Keratinocyte (primary cell): ENCODE measurements around the gene RDH5. TPM values are rescaled to one million over a fixed set of nuclear protein-coding genes. Genes with fewer than 3 reads are reported as not detected.

ENCODE experiments used
- DNase-seq: peaks from one replicate; pipeline ENCODE4 v3.0.0-alpha.2; 2011; ENCODE audit warnings: low read depth, missing footprints, low spot score
- FAIRE-seq: peaks from 2 replicates; lab custom pipeline; 2011; peaks lifted over from hg19 to GRCh38; lab: Jason Lieb, UNC
- H2AFZ ChIP-seq: 2 replicates; pipeline ENCODE4 v1.6.0; 2012; ENCODE audit warnings: low read length, control low read depth, inconsistent platforms; ENCODE audit not compliant: control insufficient read depth
- H3K27ac ChIP-seq: 2 replicates; pipeline ENCODE4 v1.5.1; 2011; ENCODE audit warnings: low read length; ENCODE audit not compliant: control insufficient read depth, insufficient read depth
- H3K27me3 ChIP-seq: 3 replicates; pipeline ENCODE4 v1.6.0; 2011; ENCODE audit warnings: low read length; ENCODE audit not compliant: control insufficient read depth, insufficient read depth; ENCODE audit errors: extremely low read depth
- H3K36me3 ChIP-seq, 2 experiments: 2 replicates in 1 of 2; 3 replicates in 1 of 2; pipeline ENCODE4 v1.5.1; 2011; ENCODE audit warnings: low read length in 2 of 2, mild to moderate bottlenecking in 1 of 2; ENCODE audit not compliant: control insufficient read depth in 2 of 2, insufficient read depth in 2 of 2; ENCODE audit errors: extremely low read depth in 1 of 2
- H3K4me1 ChIP-seq: 3 replicates; pipeline ENCODE4 v1.5.1; 2011; ENCODE audit warnings: low read length; ENCODE audit not compliant: control insufficient read depth, insufficient read depth; ENCODE audit errors: extremely low read depth
- H3K4me2 ChIP-seq: 3 replicates; pipeline ENCODE4 v1.6.0; 2011; ENCODE audit warnings: low read depth, low read length; ENCODE audit not compliant: control insufficient read depth, insufficient read depth; ENCODE audit errors: extremely low read depth
- H3K4me3 ChIP-seq, 3 experiments: fragments of 200-600 bp in 1 of 3; sonication (generic) in 1 of 3; 2 replicates in 2 of 3; 3 replicates in 1 of 3; pipeline ENCODE4 v1.5.1; 2011 to 2016; ENCODE audit warnings: low read length in 3 of 3, mild to moderate bottlenecking in 3 of 3, control low read depth in 2 of 3, inconsistent platforms in 1 of 3, low read depth in 1 of 3, mixed read lengths in 1 of 3, mixed run types in 1 of 3, moderate library complexity in 1 of 3; ENCODE audit not compliant: control insufficient read depth in 2 of 3, insufficient read depth in 2 of 3; ENCODE audit errors: extremely low read depth in 1 of 3
- H3K79me2 ChIP-seq: 2 replicates; pipeline ENCODE4 v1.6.0; 2012; ENCODE audit warnings: low read length; ENCODE audit not compliant: control insufficient read depth, insufficient read depth
- H3K9ac ChIP-seq: 3 replicates; pipeline ENCODE4 v1.6.0; 2011; ENCODE audit warnings: low read length; ENCODE audit not compliant: control insufficient read depth, insufficient read depth; ENCODE audit errors: extremely low read depth
- H3K9me1 ChIP-seq: 3 replicates; pipeline ENCODE4 v1.6.0; 2011; ENCODE audit warnings: low read length; ENCODE audit not compliant: control insufficient read depth, insufficient read depth; ENCODE audit errors: extremely low read depth
- H3K9me3 ChIP-seq: 2 replicates; pipeline ENCODE4 v1.5.1; 2012; ENCODE audit warnings: low read depth, low read length; ENCODE audit not compliant: control insufficient read depth
- H4K20me1 ChIP-seq: 3 replicates; pipeline ENCODE4 v1.6.0; 2011; ENCODE audit warnings: low read length; ENCODE audit not compliant: control insufficient read depth, insufficient read depth; ENCODE audit errors: extremely low read depth
- EZH2 ChIP-seq: IDR thresholded peaks from one replicate; pipeline ENCODE4 v1.6.1; 2012; ENCODE audit warnings: inconsistent platforms, mild to moderate bottlenecking, low read length, moderate library complexity
- dilution Hi-C: fragments of 300-500 bp; cut with MboI; formaldehyde crosslinking; loops from one replicate; pipeline ENCODE4 v1.7.0; 2020; ENCODE audit warnings: low sequenced_read_pairs; ENCODE audit not compliant: extremely low pct_ligation_motif_present
- polyA plus RNA-seq, 5 experiments: library from polyadenylated mRNA; depleted of rRNA in 3 of 5; stranded (reverse) in 3 of 5; stranded (forward) in 1 of 5; unstranded in 1 of 5; fragments of >200 nt; gene quantifications; 1 replicate in 1 of 5; 2 replicates in 3 of 5; 3 replicates in 1 of 5; pipeline versions ENCODE4 v1.2.1 to v1.2.3, GENCODE V29; 2011 to 2012; ENCODE audit warnings: missing spikeins in 2 of 5, low read depth in 1 of 5, low replicate concordance in 1 of 5
- TF ChIP-seq, protein P1 (sequence below), 3 experiments: IDR thresholded peaks in 1 of 3; conservative IDR thresholded peaks in 1 of 3; optimal IDR thresholded peaks in 1 of 3; 2 replicates in 2 of 3; 3 replicates in 1 of 3; pipeline versions ENCODE3 to v1.5.1; 2011; ENCODE audit warnings: low read length in 3 of 3, mild to moderate bottlenecking in 3 of 3, moderate library complexity in 2 of 3, control low read depth in 1 of 3, inconsistent platforms in 1 of 3; ENCODE audit not compliant: insufficient read depth in 2 of 3; ENCODE audit errors: extremely low read depth in 1 of 3

RDH5 gene
- polyA plus RNA-seq, 1 donor (not counting 4 experiments of a cell fraction or from before 2014, with no cell fraction given): 1.2 TPM

- dilution Hi-C loops: no loop called here
Measured at GRCh38 chr12:55734595-55734994, 14.4 kb downstream of the RDH5 start.

GRCh38 chr12:55736076-55736475 lies 15.9 kb downstream of the RDH5 start:
- H3K27me3 ChIP-seq: no peaks in the 10 kb centered on the region
- no peak overlapping the region for H3K27ac ChIP-seq
- peaks cover 6% of the 10 kb centered on the region for H3K4me1 ChIP-seq
- no peaks in the 10 kb centered on the region for H3K9me1 ChIP-seq
- no peaks in the 10 kb centered on the region for H3K9me3 ChIP-seq
- H3K36me3 ChIP-seq: no peaks in the 10 kb centered on the region
- FAIRE-seq (no peak), DNase-seq (no peak)
- H2AFZ ChIP-seq: no peak overlapping the region
- dilution Hi-C loops: no loop called here
- TF ChIP-seq, protein P1, sequence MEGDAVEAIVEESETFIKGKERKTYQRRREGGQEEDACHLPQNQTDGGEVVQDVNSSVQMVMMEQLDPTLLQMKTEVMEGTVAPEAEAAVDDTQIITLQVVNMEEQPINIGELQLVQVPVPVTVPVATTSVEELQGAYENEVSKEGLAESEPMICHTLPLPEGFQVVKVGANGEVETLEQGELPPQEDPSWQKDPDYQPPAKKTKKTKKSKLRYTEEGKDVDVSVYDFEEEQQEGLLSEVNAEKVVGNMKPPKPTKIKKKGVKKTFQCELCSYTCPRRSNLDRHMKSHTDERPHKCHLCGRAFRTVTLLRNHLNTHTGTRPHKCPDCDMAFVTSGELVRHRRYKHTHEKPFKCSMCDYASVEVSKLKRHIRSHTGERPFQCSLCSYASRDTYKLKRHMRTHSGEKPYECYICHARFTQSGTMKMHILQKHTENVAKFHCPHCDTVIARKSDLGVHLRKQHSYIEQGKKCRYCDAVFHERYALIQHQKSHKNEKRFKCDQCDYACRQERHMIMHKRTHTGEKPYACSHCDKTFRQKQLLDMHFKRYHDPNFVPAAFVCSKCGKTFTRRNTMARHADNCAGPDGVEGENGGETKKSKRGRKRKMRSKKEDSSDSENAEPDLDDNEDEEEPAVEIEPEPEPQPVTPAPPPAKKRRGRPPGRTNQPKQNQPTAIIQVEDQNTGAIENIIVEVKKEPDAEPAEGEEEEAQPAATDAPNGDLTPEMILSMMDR (optimal IDR thresholded peaks at IDR 0.05 in 1 of 3, IDR thresholded peaks at IDR 0.05 in 1 of 3, conservative IDR thresholded peaks at IDR 0.05 in 1 of 3; ENCODE audit: extremely low read depth in 1 of 3, insufficient read depth in 2 of 3, low read length in 3 of 3): no peak
- TF ChIP-seq EZH2: no peak
- no peak overlapping the region for H3K4me2 ChIP-seq
- H4K20me1 ChIP-seq: no peaks in the 10 kb centered on the region
- H3K4me3 ChIP-seq: no peak overlapping the region
- no peak overlapping the region for H3K9ac ChIP-seq
- no peaks in the 10 kb centered on the region for H3K79me2 ChIP-seq

More at GRCh38 chr12:55734595-55734994, 14.4 kb downstream of the RDH5 start:
- peaks cover 18% of the 10 kb centered on the region for H3K4me1 ChIP-seq
- TF ChIP-seq, protein P1 (optimal IDR thresholded peaks at IDR 0.05 in 1 of 3, IDR thresholded peaks at IDR 0.05 in 1 of 3, conservative IDR thresholded peaks at IDR 0.05 in 1 of 3; ENCODE audit: extremely low read depth in 1 of 3, insufficient read depth in 2 of 3, low read length in 3 of 3): no peak
- no peak for TF ChIP-seq EZH2
- H4K20me1 ChIP-seq: no peaks in the 10 kb centered on the region
- FAIRE-seq (no peak), DNase-seq (no peak)
- no peak overlapping the region for H3K27ac ChIP-seq
- H3K4me3 ChIP-seq: no peak overlapping the region
- no peaks in the 10 kb centered on the region for H3K36me3 ChIP-seq
- no peaks in the 10 kb centered on the region for H3K9me1 ChIP-seq
- H3K79me2 ChIP-seq: peaks cover 3% of the 10 kb centered on the region
- no peak overlapping the region for H3K9ac ChIP-seq
- no peak overlapping the region for H3K4me2 ChIP-seq
- no peak overlapping the region for H2AFZ ChIP-seq
- H3K9me3 ChIP-seq: no peaks in the 10 kb centered on the region
- H3K27me3 ChIP-seq: no peaks in the 10 kb centered on the region
